Astrocyte (in vitro differentiated cells and primary cell): Measurements from ENCODE around the gene DLGAP4. TPM values are rescaled to one million over a fixed set of nuclear protein-coding genes. Genes with fewer than 3 reads are reported as not detected.

Experiments
- DNase-seq: peaks from one replicate; pipeline ENCODE4 v3.0.0-alpha.2; 2010; ENCODE audit warnings: low read depth
- FAIRE-seq: peaks from 2 replicates; lab custom pipeline; 2011; peaks lifted over from hg19 to GRCh38; lab: Jason Lieb, UNC
- H2AFZ ChIP-seq: 2 replicates; pipeline ENCODE4 v1.6.0; 2012; ENCODE audit warnings: low read depth, low read length, inconsistent platforms
- H3K27ac ChIP-seq: 2 replicates; pipeline ENCODE4 v1.5.1; 2011; ENCODE audit warnings: low read depth, low read length, inconsistent platforms
- H3K27me3 ChIP-seq: 2 replicates; pipeline ENCODE4 v1.6.0; 2011; ENCODE audit warnings: low read length, inconsistent platforms; ENCODE audit not compliant: insufficient read depth
- H3K36me3 ChIP-seq: 2 replicates; pipeline ENCODE4 v1.5.1; 2011; ENCODE audit warnings: low read length, inconsistent platforms; ENCODE audit not compliant: insufficient read depth
- H3K4me1 ChIP-seq: 2 replicates; pipeline ENCODE4 v1.5.1; 2011; ENCODE audit warnings: low read length, inconsistent platforms; ENCODE audit not compliant: insufficient read depth
- H3K4me2 ChIP-seq: 2 replicates; pipeline ENCODE4 v1.6.0; 2012; ENCODE audit warnings: low read length, inconsistent platforms
- H3K4me3 ChIP-seq: 2 replicates; pipeline ENCODE4 v1.5.1; 2011; ENCODE audit warnings: low read depth, mild to moderate bottlenecking, low read length, inconsistent platforms; ENCODE audit not compliant: insufficient read depth
- H3K79me2 ChIP-seq: 2 replicates; pipeline ENCODE4 v1.6.0; 2012; ENCODE audit warnings: mild to moderate bottlenecking, low read length, inconsistent platforms; ENCODE audit not compliant: insufficient read depth
- H3K9ac ChIP-seq: 2 replicates; pipeline ENCODE4 v1.6.0; 2012; ENCODE audit warnings: mild to moderate bottlenecking, low read length, inconsistent platforms
- H3K9me3 ChIP-seq: 2 replicates; pipeline ENCODE4 v1.5.1; 2012; ENCODE audit warnings: low read depth, mild to moderate bottlenecking, low read length, inconsistent platforms; ENCODE audit not compliant: insufficient read depth
- H4K20me1 ChIP-seq: 2 replicates; pipeline ENCODE4 v1.6.0; 2012; ENCODE audit warnings: low read length, inconsistent platforms; ENCODE audit not compliant: insufficient read depth
- H3K27ac Mint-ChIP-seq: one replicate; pipeline ENCODE4 v1.8.0; 2021; ENCODE audit warnings: mild to moderate bottlenecking, mixed read lengths; ENCODE audit not compliant: unreplicated experiment
- H3K27me3 Mint-ChIP-seq: one replicate; pipeline ENCODE4 v1.8.0; 2021; ENCODE audit warnings: low read depth, mixed read lengths; ENCODE audit not compliant: unreplicated experiment
- H3K36me3 Mint-ChIP-seq: one replicate; pipeline ENCODE4 v1.8.0; 2021; ENCODE audit warnings: low read depth, mixed read lengths; ENCODE audit not compliant: unreplicated experiment
- H3K4me1 Mint-ChIP-seq: one replicate; pipeline ENCODE4 v1.8.0; 2021; ENCODE audit warnings: low read depth, mixed read lengths; ENCODE audit not compliant: unreplicated experiment
- H3K4me3 Mint-ChIP-seq: one replicate; pipeline ENCODE4 v1.8.0; 2021; ENCODE audit warnings: mild to moderate bottlenecking, moderate library complexity, mixed read lengths; ENCODE audit not compliant: unreplicated experiment
- H3K9me3 Mint-ChIP-seq: one replicate; pipeline ENCODE4 v1.8.0; 2021; ENCODE audit warnings: mild to moderate bottlenecking, mixed read lengths; ENCODE audit not compliant: unreplicated experiment
- CTCF ChIP-seq: IDR thresholded peaks from 2 replicates; pipeline ENCODE4 v1.5.1; 2011; ENCODE audit warnings: low read depth, mild to moderate bottlenecking, inconsistent platforms, low read length, moderate library complexity; ENCODE audit not compliant: insufficient read depth
- EZH2 ChIP-seq: IDR thresholded peaks from 2 replicates; pipeline ENCODE4 v1.6.1; 2012; ENCODE audit warnings: mild to moderate bottlenecking, low read length, inconsistent platforms; ENCODE audit not compliant: insufficient read depth
- total RNA-seq: library from RNA; stranded (reverse); gene quantifications from 2 replicates; pipeline ENCODE4 v1.2.1, GENCODE V29; 2021

Gene DLGAP4
- total RNA-seq, 1 donor from 2014 or later = 135 TPM

- Mint-ChIP-seq H3K4me3 (peak within 1 kb of the TSS; percentile 97), H3K9me3 (no peaks in the 10 kb centered on the region), H3K27ac (peak within 1 kb of the TSS; percentile 96), H3K36me3 (peaks cover 2% of the 10 kb centered on the region), H3K27me3 (no peaks in the 10 kb centered on the region), H3K4me1 (peaks cover 37% of the 10 kb centered on the region)
- no peaks in the 10 kb centered on the region for H3K36me3 ChIP-seq
- no peaks in the 10 kb centered on the region for H3K9me3 ChIP-seq
- H3K4me3 ChIP-seq = peak within 1 kb of the TSS; percentile 69
- no peak for FAIRE-seq
- no peak for TF ChIP-seq EZH2
- H3K79me2 ChIP-seq = peaks cover 37% of the 10 kb centered on the region
- H3K27me3 ChIP-seq = no peaks in the 10 kb centered on the region
- H3K27ac ChIP-seq = peak within 1 kb of the TSS; percentile 66
- H4K20me1 ChIP-seq = peaks cover 32% of the 10 kb centered on the region
- peak within 1 kb of the TSS; percentile 94 for H3K4me2 ChIP-seq
- peak within 1 kb of the TSS; percentile 87 for H3K9ac ChIP-seq
- H2AFZ ChIP-seq = peak within 1 kb of the TSS; percentile 90
- H3K4me1 ChIP-seq = peaks cover 28% of the 10 kb centered on the region
- peak; percentile 67 for DNase-seq
Measured at GRCh38 chr20:36573103-36573797, 267.1 kb downstream of the DLGAP4 start, which contains the start of gene TGIF2. TSS of gene TGIF2 (plus strand) at chr20:36573597. CDS start at chr20:36578775, 5,178 bp downstream.

GRCh38 chr20:36573798-36574365 is 267.7 kb downstream of the DLGAP4 start:
- H3K4me2 ChIP-seq = peak overlapping the region; percentile 94
- peak overlapping the region; percentile 37 for H2AFZ ChIP-seq
- H4K20me1 ChIP-seq = peaks cover 39% of the 10 kb centered on the region
- Mint-ChIP-seq H3K9me3 (no peaks in the 10 kb centered on the region), H3K36me3 (peaks cover 7% of the 10 kb centered on the region), H3K4me1 (peaks cover 37% of the 10 kb centered on the region), H3K4me3 (peak overlapping the region; percentile 74), H3K27me3 (no peaks in the 10 kb centered on the region), H3K27ac (no peak overlapping the region)
- no peaks in the 10 kb centered on the region for H3K9me3 ChIP-seq
- H3K9ac ChIP-seq = peak overlapping the region; percentile 87
- H3K4me3 ChIP-seq = peak overlapping the region; percentile 66
- peaks cover 43% of the 10 kb centered on the region for H3K79me2 ChIP-seq
- H3K36me3 ChIP-seq = no peaks in the 10 kb centered on the region
- peak overlapping the region; percentile 66 for H3K27ac ChIP-seq
- no peak for DNase-seq
- no peaks in the 10 kb centered on the region for H3K27me3 ChIP-seq
- TF ChIP-seq EZH2 (no peak), CTCF (no peak)
- H3K4me1 ChIP-seq = peaks cover 28% of the 10 kb centered on the region
- FAIRE-seq = no peak

GRCh38 chr20:36574366-36575135 is 268.4 kb downstream of the DLGAP4 start:
- peaks cover 35% of the 10 kb centered on the region for H3K4me1 Mint-ChIP-seq
- Histone ChIP-seq H4K20me1 (peaks cover 43% of the 10 kb centered on the region), H3K27ac (peak overlapping the region; percentile 66), H3K4me3 (peak overlapping the region; percentile 69), H3K9ac (peak overlapping the region; percentile 87), H2AFZ (peak overlapping the region; percentile 50), H3K4me1 (peaks cover 27% of the 10 kb centered on the region), H3K79me2 (peaks cover 47% of the 10 kb centered on the region), H3K9me3 (no peaks in the 10 kb centered on the region), H3K4me2 (peak overlapping the region; percentile 94), H3K36me3 (no peaks in the 10 kb centered on the region), H3K27me3 (no peaks in the 10 kb centered on the region)
- H3K36me3 Mint-ChIP-seq = peaks cover 11% of the 10 kb centered on the region
- H3K27me3 Mint-ChIP-seq = no peaks in the 10 kb centered on the region
- no peaks in the 10 kb centered on the region for H3K9me3 Mint-ChIP-seq
- no peak for FAIRE-seq
- H3K4me3 Mint-ChIP-seq = peak overlapping the region; percentile 97
- DNase-seq = peak; percentile 41
- TF ChIP-seq EZH2 = no peak
- TF ChIP-seq CTCF = no peak
- H3K27ac Mint-ChIP-seq = peak overlapping the region; percentile 91
